H9 (cell line): ENCODE measurements around the gene USP40. TPM values are rescaled to one million over a fixed set of nuclear protein-coding genes. Genes with fewer than 3 reads are reported as not detected.

Experiments used
- DNase-seq: peaks from one replicate; pipeline ENCODE4 v3.0.0-alpha.2; 2017
- H2AFZ ChIP-seq: one replicate; pipeline ENCODE4 v1.6.1; 2013; ENCODE audit warnings: mild to moderate bottlenecking, low read length, control low read depth, moderate library complexity
- H2AK5ac ChIP-seq: 2 replicates; pipeline ENCODE4 v1.6.1; 2013; ENCODE audit warnings: low read length, control low read depth, mixed read lengths; ENCODE audit not compliant: insufficient read length
- H2BK120ac ChIP-seq: one replicate; pipeline ENCODE4 v1.6.1; 2013; ENCODE audit warnings: low read depth, mild to moderate bottlenecking, low read length, control low read depth, inconsistent platforms; ENCODE audit not compliant: poor library complexity, severe bottlenecking
- H2BK12ac ChIP-seq: 2 replicates; pipeline ENCODE4 v1.6.1; 2013; ENCODE audit warnings: low read length, control low read depth, mixed read lengths, low read depth; ENCODE audit not compliant: insufficient read length
- H2BK15ac ChIP-seq: 2 replicates; pipeline ENCODE4 v1.6.1; 2013; ENCODE audit warnings: low read depth, low read length, control low read depth
- H2BK20ac ChIP-seq: one replicate; pipeline ENCODE4 v1.6.1; 2013; ENCODE audit warnings: low read depth, mild to moderate bottlenecking, low read length, control low read depth, inconsistent platforms; ENCODE audit not compliant: poor library complexity, severe bottlenecking
- H2BK5ac ChIP-seq: 2 replicates; pipeline ENCODE4 v1.6.1; 2013; ENCODE audit warnings: low read length, control low read depth, mixed read lengths; ENCODE audit not compliant: insufficient read length
- H3K14ac ChIP-seq: 2 replicates; pipeline ENCODE4 v1.6.1; 2013; ENCODE audit warnings: low read length, control low read depth; ENCODE audit not compliant: insufficient read depth
- H3K18ac ChIP-seq: 2 replicates; pipeline ENCODE4 v1.6.1; 2013; ENCODE audit warnings: low read depth, mild to moderate bottlenecking, mixed read lengths, low read length, control low read depth; ENCODE audit not compliant: insufficient read length
- H3K23ac ChIP-seq: 2 replicates; pipeline ENCODE4 v1.6.1; 2013; ENCODE audit warnings: low read length, control low read depth, mixed read lengths, low read depth; ENCODE audit not compliant: insufficient read length
- H3K23me2 ChIP-seq: 2 replicates; pipeline ENCODE4 v1.6.1; 2013; ENCODE audit warnings: low read depth, mild to moderate bottlenecking, mixed read lengths, low read length, control low read depth; ENCODE audit not compliant: insufficient read length, poor library complexity, severe bottlenecking
- H3K27ac ChIP-seq: 2 replicates; pipeline ENCODE4 v1.5.1; 2013; ENCODE audit warnings: low read length, control low read depth, mixed read lengths, low read depth; ENCODE audit not compliant: insufficient read length
- H3K27me3 ChIP-seq: 2 replicates; pipeline ENCODE4 v1.6.1; 2013; ENCODE audit warnings: low read length, control low read depth, inconsistent platforms; ENCODE audit not compliant: insufficient read depth
- H3K4ac ChIP-seq: 2 replicates; pipeline ENCODE4 v1.6.1; 2013; ENCODE audit warnings: low read depth, mild to moderate bottlenecking, control low read depth, inconsistent platforms, low read length, moderate library complexity
- H3K4me1 ChIP-seq: 2 replicates; pipeline ENCODE4 v1.6.1; 2013; ENCODE audit warnings: low read length, control low read depth, inconsistent platforms; ENCODE audit not compliant: insufficient read depth
- H3K4me2 ChIP-seq: 2 replicates; pipeline ENCODE4 v1.6.1; 2013; ENCODE audit warnings: low read length, control low read depth, mixed read lengths; ENCODE audit not compliant: insufficient read length, insufficient read depth
- H3K56ac ChIP-seq: 2 replicates; pipeline ENCODE4 v1.6.1; 2013; ENCODE audit warnings: low read depth, mild to moderate bottlenecking, mixed read lengths, low read length, control low read depth; ENCODE audit not compliant: insufficient read length
- H3K79me1 ChIP-seq: 2 replicates; pipeline ENCODE4 v1.6.1; 2013; ENCODE audit warnings: low read depth, mild to moderate bottlenecking, moderate library complexity, low read length, control low read depth, inconsistent platforms; ENCODE audit not compliant: insufficient read depth, poor library complexity, severe bottlenecking
- H3K79me2 ChIP-seq: 2 replicates; pipeline ENCODE4 v1.6.1; 2013; ENCODE audit warnings: low read length, control low read depth, inconsistent platforms; ENCODE audit not compliant: insufficient read depth
- H3K9ac ChIP-seq: 2 replicates; pipeline ENCODE4 v1.6.1; 2013; ENCODE audit warnings: low read length, control low read depth, mixed read lengths; ENCODE audit not compliant: insufficient read length; ENCODE audit errors: extremely low read depth
- H3K9me3 ChIP-seq: one replicate; pipeline ENCODE4 v1.6.1; 2013; ENCODE audit warnings: low read depth, low read length, inconsistent platforms; ENCODE audit not compliant: control insufficient read depth
- H3T11ph ChIP-seq: one replicate; pipeline ENCODE4 v1.6.1; 2013; ENCODE audit warnings: mild to moderate bottlenecking, low read length, control low read depth, inconsistent platforms
- H4K20me1 ChIP-seq: one replicate; pipeline ENCODE4 v1.6.1; 2013; ENCODE audit not compliant: control insufficient read depth, insufficient read length, insufficient read depth
- H4K5ac ChIP-seq: 2 replicates; pipeline ENCODE4 v1.6.1; 2013; ENCODE audit warnings: low read depth, mild to moderate bottlenecking, mixed read lengths, low read length, control low read depth; ENCODE audit not compliant: insufficient read length
- H4K8ac ChIP-seq: replicated peaks from 2 replicates; pipeline ENCODE4 v1.6.1; 2013; ENCODE audit warnings: low read length, control low read depth, mixed read lengths, low read depth; ENCODE audit not compliant: insufficient read length
- H4K91ac ChIP-seq: 2 replicates; pipeline ENCODE4 v1.6.1; 2013; ENCODE audit warnings: low read depth, mild to moderate bottlenecking, moderate library complexity, mixed read lengths, low read length, control low read depth; ENCODE audit not compliant: insufficient read length
- H3K27ac Mint-ChIP-seq, 3 experiments: 2 replicates in 2 of 3; 3 replicates in 1 of 3; pipeline ENCODE4 v1.8.0; 2020 to 2021; ENCODE audit warnings: mixed read lengths in 3 of 3, mild to moderate bottlenecking in 1 of 3, moderate library complexity in 1 of 3
- H3K27me3 Mint-ChIP-seq: 2 replicates; pipeline ENCODE4 v1.8.0; 2021; ENCODE audit warnings: low read depth, mild to moderate bottlenecking, moderate library complexity, mixed read lengths
- H3K36me3 Mint-ChIP-seq, 3 experiments: 2 replicates in 2 of 3; 3 replicates in 1 of 3; pipeline ENCODE4 v1.8.0; 2020 to 2021; ENCODE audit warnings: low read depth in 3 of 3, mixed read lengths in 3 of 3; ENCODE audit not compliant: insufficient read depth in 1 of 3
- H3K4me1 Mint-ChIP-seq, 2 experiments: 2 replicates each; pipeline ENCODE4 v1.8.0; 2020; ENCODE audit warnings: mixed read lengths in 2 of 2
- H3K4me3 Mint-ChIP-seq, 2 experiments: 2 replicates in 1 of 2; 3 replicates in 1 of 2; pipeline ENCODE4 v1.8.0; 2020 to 2021; ENCODE audit warnings: mild to moderate bottlenecking in 2 of 2, mixed read lengths in 2 of 2, moderate library complexity in 1 of 2
- H3K9me3 Mint-ChIP-seq, 2 experiments: 2 replicates in 1 of 2; 3 replicates in 1 of 2; pipeline ENCODE4 v1.8.0; 2020; ENCODE audit warnings: mild to moderate bottlenecking in 2 of 2, mixed read lengths in 2 of 2, moderate library complexity in 1 of 2
- CTCF ChIP-seq: fragments of 200-600 bp; sonication (generic); conservative IDR thresholded peaks from 3 replicates; pipeline ENCODE4 v1.8.0; 2021; ENCODE audit warnings: antibody characterized with exemption, mild to moderate bottlenecking
- WGBS: extraction: QIAGEN DNeasy Blood & Tissue Kit; methylation state at CpG from one replicate; pipeline ENCODE4 v1.1.7; 2013; ENCODE audit warnings: missing lambda C conversion rate, low lambda C conversion rate, mixed read lengths; ENCODE audit not compliant: insufficient read length; ENCODE audit errors: extremely low coverage; 5-methylcytosine and 5-hydroxymethylcytosine counted together
- total RNA-seq: library from RNA; stranded (reverse); gene quantifications from 2 replicates; pipeline ENCODE4 v1.2.1, GENCODE V29; 2021

Gene USP40
- total RNA-seq, 1 experiment from 2014 or later: 7.5 TPM

- Histone ChIP-seq H3K23me2 (no peaks in the 10 kb centered on the region), H2BK5ac (no peak overlapping the region), H3T11ph (no peak overlapping the region), H2BK120ac (no peak overlapping the region), H3K4me2 (no peak overlapping the region), H2AK5ac (no peak overlapping the region), H3K27me3 (no peaks in the 10 kb centered on the region), H2BK15ac (no peak overlapping the region), H2BK20ac (no peak overlapping the region), H4K5ac (no peak overlapping the region), H2BK12ac (no peak overlapping the region), H3K4ac (no peak overlapping the region), H3K18ac (no peak overlapping the region), H4K8ac (no peak overlapping the region), H3K9me3 (no peaks in the 10 kb centered on the region), H3K9ac (no peak overlapping the region), H3K79me1 (no peaks in the 10 kb centered on the region), H3K4me1 (no peaks in the 10 kb centered on the region), H3K56ac (no peak overlapping the region), H2AFZ (no peak overlapping the region), H4K20me1 (no peaks in the 10 kb centered on the region), H4K91ac (no peak overlapping the region), H3K14ac (no peak overlapping the region), H3K79me2 (no peaks in the 10 kb centered on the region), H3K27ac (no peak overlapping the region), H3K23ac (no peak overlapping the region)
- no CpG with 5 or more reads among the region's 9 CpGs for WGBS
- Mint-ChIP-seq H3K4me3 (no peak overlapping the region), H3K36me3 (peaks cover 14 to 22% (median 22%) of the 10 kb centered on the region in 3 experiments), H3K9me3 (peaks cover 8% of the 10 kb centered on the region in 2 experiments), H3K27me3 (no peaks in the 10 kb centered on the region), H3K27ac (no peak overlapping the region; a peak in 1 of 7 replicates), H3K4me1 (no peaks in the 10 kb centered on the region)
- no peak for DNase-seq
- TF ChIP-seq CTCF: no peak
Observed at GRCh38 chr2:233487748-233488345, 78.7 kb downstream of the USP40 start.
